Spleen (tissue), 11 donors: ENCODE measurements around the gene MICALL2. TPM values are rescaled to one million over a fixed set of nuclear protein-coding genes. Genes with fewer than 3 reads are reported as not detected.

Experiments used
- DNase-seq: peaks from one replicate; pipeline ENCODE4 v3.0.0-alpha.2; 2020
- H3K27ac ChIP-seq, 8 donors: fragments of 200-600 bp; sonication (generic) in 7 of 8; 1 replicate in 4 of 8; 2 replicates in 4 of 8; pipeline versions ENCODE4 v1.5.0 to v1.8.0; 2016 to 2021; ENCODE audit warnings: inconsistent platforms in 4 of 8, mild to moderate bottlenecking in 4 of 8, moderate library complexity in 1 of 8
- H3K27me3 ChIP-seq, 7 donors: fragments of 200-600 bp; sonication (generic) in 6 of 7; replicated peaks in 1 of 7; 1 replicate in 4 of 7; 2 replicates in 3 of 7; pipeline versions ENCODE4 v1.5.0 to v1.8.0; 2016 to 2021; ENCODE audit warnings: inconsistent platforms in 3 of 7, mild to moderate bottlenecking in 1 of 7
- H3K36me3 ChIP-seq, 6 donors: fragments of 200-600 bp; sonication (generic) in 5 of 6; 1 replicate in 4 of 6; 2 replicates in 2 of 6; pipeline versions ENCODE4 v1.5.0 to v1.8.0; 2016 to 2021; ENCODE audit warnings: inconsistent platforms in 2 of 6
- H3K4me1 ChIP-seq, 6 donors: fragments of 200-600 bp; sonication (generic) in 5 of 6; 1 replicate in 3 of 6; 2 replicates in 3 of 6; pipeline versions ENCODE4 v1.5.0 to v1.8.0; 2016 to 2021; ENCODE audit warnings: inconsistent platforms in 3 of 6
- H3K4me3 ChIP-seq, 8 donors: fragments of 200-600 bp; sonication (generic) in 7 of 8; 1 replicate in 4 of 8; 2 replicates in 4 of 8; pipeline versions ENCODE4 v1.5.0 to v1.8.0; 2016 to 2021; ENCODE audit warnings: inconsistent platforms in 4 of 8, mild to moderate bottlenecking in 4 of 8, moderate library complexity in 2 of 8
- H3K9me3 ChIP-seq, 8 donors: fragments of 200-600 bp; sonication (generic) in 7 of 8; 1 replicate in 4 of 8; 2 replicates in 4 of 8; pipeline versions ENCODE4 v1.5.0 to v1.8.0; 2016 to 2021; ENCODE audit warnings: inconsistent platforms in 4 of 8
- POLR2A ChIP-seq, 3 donors: fragments of 450-650 bp; IDR thresholded peaks; one replicate each; pipeline ENCODE4 v1.5.1; 2017; ENCODE audit warnings: antibody characterized with exemption in 3 of 3, mild to moderate bottlenecking in 1 of 3
- POLR2AphosphoS5 ChIP-seq, 3 donors: sonication (generic); formaldehyde crosslinking; IDR thresholded peaks; one replicate each; pipeline ENCODE4 v1.5.1; 2017; ENCODE audit warnings: antibody characterized with exemption in 3 of 3
- WGBS, 5 donors: extraction: QIAGEN DNeasy Blood & Tissue Kit in 3 of 5; methylation state at CpG; one replicate each; pipeline versions ENCODE4 v1.1.5 to v1.1.7; 2013 to 2018; 5-methylcytosine and 5-hydroxymethylcytosine counted together
- intact Hi-C: fragments of 100-400 bp; cut with DNase I; formaldehyde crosslinking; loops from one replicate; pipeline ENCODE4 v1.15.0; 2023; ENCODE audit warnings: low total_unique reads
- polyA plus RNA-seq, 3 donors: library from polyadenylated mRNA; stranded (reverse); fragments of 200-250 nt; gene quantifications; one replicate each; pipeline ENCODE4 v1.2.1, GENCODE V29; 2013
- total RNA-seq, 7 donors: library from RNA; depleted of rRNA in 3 of 7; stranded (reverse); fragments of >200 nt in 3 of 7; fragmentation: NEBNext Ultra II Directional in 4 of 7; extraction: Animal tissue kit (Norgen Biotek cat#: 25700) in 4 of 7; gene quantifications; one replicate each; pipeline versions ENCODE4 v1.1.0 to v1.2.1, GENCODE V29; 2016 to 2021
- TF ChIP-seq, protein P1 (sequence below), 11 experiments: fragments of 200-600 bp in 7 of 11; fragments of 450-650 bp in 4 of 11; sonication (generic) in 4 of 11; IDR thresholded peaks in 8 of 11; conservative IDR thresholded peaks in 3 of 11; 1 replicate in 7 of 11; 2 replicates in 4 of 11; pipeline versions ENCODE4 v1.4.0 to v1.8.0; 2016 to 2021; ENCODE audit warnings: antibody characterized with exemption in 11 of 11, inconsistent platforms in 4 of 11, mild to moderate bottlenecking in 1 of 11
- donor health status: healthy with polysubstance abuse.
- donor health status: DM: no; HTN: no; CAD: no; lungs with moderate emphysema.
- donor health status: DM: no; HTN: no; CAD: no.
- donor health status: Bipolar disorder and iron deficiency.
- donor health status: healthy.
- donor health status: DM: no; HTN: no; CAD: no.
- donor health status: DM: yes; HTN: yes; CAD: no.

The MICALL2 gene
- total and polyA plus RNA-seq, 10 donors, result 36.3 to 361 (median 96.7) TPM

DNA sequence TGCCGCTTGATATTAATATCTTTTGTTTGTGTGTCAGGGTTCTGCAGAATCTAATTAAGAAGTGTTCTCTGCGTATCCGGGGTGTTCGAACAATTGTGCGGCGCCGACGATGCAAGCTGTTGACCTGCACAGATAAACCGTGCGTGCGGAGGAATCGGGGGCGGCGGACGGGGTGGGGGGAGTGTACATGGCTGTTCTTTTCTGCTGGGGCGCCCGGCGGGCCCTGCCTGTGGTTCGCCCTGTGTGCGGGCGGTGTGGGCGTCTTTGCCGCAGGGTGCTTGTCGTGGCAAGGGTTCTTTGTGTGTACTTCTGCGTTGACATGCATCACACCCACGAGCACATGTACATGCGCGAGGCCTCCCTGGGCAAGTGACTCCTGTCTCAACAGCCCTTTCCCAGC lies 47.9 kb downstream of the MICALL2 start:
- Histone ChIP-seq H3K9me3 (peaks cover 0 to 4% (median 0%) of the 10 kb centered on the region in 8 donors), H3K4me3 (no peak overlapping the region), H3K36me3 (no peaks in the 10 kb centered on the region), H3K27me3 (peaks cover 0 to 86% (median 40%) of the 10 kb centered on the region in 7 donors), H3K27ac (no peak overlapping the region), H3K4me1 (peaks cover 4 to 14% (median 10%) of the 10 kb centered on the region in 6 donors)
- TF ChIP-seq POLR2AphosphoS5 (IDR thresholded peaks at IDR 0.05), result no peak
- TF ChIP-seq POLR2A (IDR thresholded peaks at IDR 0.05), result no peak
- TF ChIP-seq, protein P1, sequence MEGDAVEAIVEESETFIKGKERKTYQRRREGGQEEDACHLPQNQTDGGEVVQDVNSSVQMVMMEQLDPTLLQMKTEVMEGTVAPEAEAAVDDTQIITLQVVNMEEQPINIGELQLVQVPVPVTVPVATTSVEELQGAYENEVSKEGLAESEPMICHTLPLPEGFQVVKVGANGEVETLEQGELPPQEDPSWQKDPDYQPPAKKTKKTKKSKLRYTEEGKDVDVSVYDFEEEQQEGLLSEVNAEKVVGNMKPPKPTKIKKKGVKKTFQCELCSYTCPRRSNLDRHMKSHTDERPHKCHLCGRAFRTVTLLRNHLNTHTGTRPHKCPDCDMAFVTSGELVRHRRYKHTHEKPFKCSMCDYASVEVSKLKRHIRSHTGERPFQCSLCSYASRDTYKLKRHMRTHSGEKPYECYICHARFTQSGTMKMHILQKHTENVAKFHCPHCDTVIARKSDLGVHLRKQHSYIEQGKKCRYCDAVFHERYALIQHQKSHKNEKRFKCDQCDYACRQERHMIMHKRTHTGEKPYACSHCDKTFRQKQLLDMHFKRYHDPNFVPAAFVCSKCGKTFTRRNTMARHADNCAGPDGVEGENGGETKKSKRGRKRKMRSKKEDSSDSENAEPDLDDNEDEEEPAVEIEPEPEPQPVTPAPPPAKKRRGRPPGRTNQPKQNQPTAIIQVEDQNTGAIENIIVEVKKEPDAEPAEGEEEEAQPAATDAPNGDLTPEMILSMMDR (IDR thresholded peaks at IDR 0.05 in 8 of 11, conservative IDR thresholded peaks at IDR 0.05 in 3 of 11), result no peak
- WGBS, 5 donors, result 90 to 93% (median 92%) methylated on average over 24 to 28 of the region's 28 CpGs
- no peak for DNase-seq
- intact Hi-C loops, result no loop called here

DNA sequence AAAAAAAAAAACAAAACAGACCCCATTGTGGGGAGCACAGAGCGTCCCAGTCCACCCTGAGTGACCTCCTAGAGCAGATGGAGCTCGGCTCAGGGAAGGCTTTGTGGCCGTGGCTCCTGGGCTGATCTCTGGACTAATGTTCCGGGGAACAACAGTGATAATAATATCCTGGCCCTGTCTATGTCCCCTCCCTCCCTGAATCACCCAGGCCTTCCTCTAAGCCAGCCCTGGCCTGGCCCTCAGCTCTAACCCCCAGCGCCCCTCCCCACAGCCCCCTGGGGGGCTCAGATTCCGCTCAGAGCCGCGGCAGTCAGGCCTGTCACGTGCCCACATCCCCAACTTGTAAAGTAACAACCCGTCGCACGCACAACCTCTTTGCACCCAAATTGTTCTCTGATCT lies 48.3 kb downstream of the MICALL2 start:
- intact Hi-C loops, result no loop called here
- 56 to 72% (median 63%) methylated on average over 12 of the region's 12 CpGs for WGBS, 5 donors
- no peak for TF ChIP-seq POLR2A (IDR thresholded peaks at IDR 0.05)
- TF ChIP-seq POLR2AphosphoS5 (IDR thresholded peaks at IDR 0.05), result no peak
- TF ChIP-seq, protein P1 (IDR thresholded peaks at IDR 0.05 in 8 of 11, conservative IDR thresholded peaks at IDR 0.05 in 3 of 11), result no peak

DNA sequence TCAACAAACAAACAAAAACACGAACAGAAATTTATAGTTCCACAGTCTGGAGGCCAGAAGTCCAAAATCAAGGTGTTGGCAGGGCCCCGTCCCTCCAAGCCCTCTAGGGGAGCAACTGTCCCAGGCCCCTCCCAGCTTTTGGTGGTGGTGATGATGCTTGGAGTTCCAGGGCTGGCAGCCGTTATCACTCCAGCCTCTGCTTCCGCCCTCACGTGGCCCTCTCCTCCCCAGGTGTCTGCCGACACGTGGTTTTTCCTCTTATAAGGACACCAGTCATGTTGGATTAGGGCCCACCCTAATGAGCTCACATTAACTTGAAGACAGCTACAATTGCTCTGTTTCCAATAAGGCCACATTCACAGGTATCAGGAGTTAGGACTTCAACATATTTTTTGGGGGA lies 49.7 kb downstream of the MICALL2 start:
- no peak for DNase-seq
- Histone ChIP-seq H3K27ac (no peak overlapping the region), H3K4me3 (no peak overlapping the region), H3K9me3 (peaks cover 0 to 4% (median 0%) of the 10 kb centered on the region in 8 donors), H3K4me1 (peaks cover 4 to 14% (median 10%) of the 10 kb centered on the region in 6 donors), H3K36me3 (no peaks in the 10 kb centered on the region), H3K27me3 (peaks cover 0 to 100% (median 52%) of the 10 kb centered on the region in 7 donors)
- intact Hi-C loops, result no loop called here
- TF ChIP-seq POLR2AphosphoS5 (IDR thresholded peaks at IDR 0.05), result no peak
- TF ChIP-seq, protein P1 (IDR thresholded peaks at IDR 0.05 in 8 of 11, conservative IDR thresholded peaks at IDR 0.05 in 3 of 11), result no peak
- no peak for TF ChIP-seq POLR2A (IDR thresholded peaks at IDR 0.05)
- 64 to 82% (median 74%) methylated on average over 7 of the region's 7 CpGs for WGBS, 5 donors

More for the DNA sequence above, 48.3 kb downstream of the MICALL2 start:
- Histone ChIP-seq H3K36me3 (no peaks in the 10 kb centered on the region), H3K27ac (no peak overlapping the region), H3K9me3 (peaks cover 0 to 4% (median 0%) of the 10 kb centered on the region in 8 donors), H3K4me3 (no peak overlapping the region), H3K27me3 (peaks cover 0 to 89% (median 44%) of the 10 kb centered on the region in 7 donors), H3K4me1 (peaks cover 4 to 14% (median 10%) of the 10 kb centered on the region in 6 donors)
- no peak for DNase-seq

DNA sequence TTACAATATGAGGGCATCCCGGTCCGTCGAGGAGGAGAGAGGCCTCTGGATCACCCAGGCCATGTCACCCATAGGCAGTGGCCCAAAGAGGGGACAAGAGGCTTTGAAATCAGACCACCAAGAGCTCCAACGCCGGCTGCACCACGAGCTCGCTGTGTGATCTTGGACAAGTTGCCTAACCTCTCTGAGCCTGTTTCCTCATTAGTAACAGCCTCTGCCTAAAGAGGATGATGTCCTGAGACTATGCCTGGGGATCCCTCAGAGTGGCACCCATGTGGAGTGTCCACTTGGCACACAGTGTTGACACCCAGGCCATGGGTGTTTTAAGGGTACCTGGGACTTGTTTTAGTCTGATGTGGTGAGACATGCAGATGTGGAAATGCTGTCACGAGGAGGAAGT lies 50.8 kb downstream of the MICALL2 start:
- Histone ChIP-seq H3K27me3 (peaks cover 0 to 100% (median 62%) of the 10 kb centered on the region in 7 donors), H3K4me1 (peaks cover 4 to 21% (median 10%) of the 10 kb centered on the region in 6 donors), H3K36me3 (no peaks in the 10 kb centered on the region), H3K9me3 (peaks cover 0 to 4% (median 0%) of the 10 kb centered on the region in 8 donors), H3K27ac (no peak overlapping the region), H3K4me3 (no peak overlapping the region)
- WGBS, 5 donors, result 79 to 85% (median 82%) methylated on average over 8 of the region's 8 CpGs
- intact Hi-C loops, result no loop called here
- TF ChIP-seq POLR2AphosphoS5 (IDR thresholded peaks at IDR 0.05), result no peak
- DNase-seq, result no peak
